K562 (cell line): ENCODE results near the gene LRRTM4.

Source experiments
- JUND ChIP-seq, 2 experiments: IDR thresholded peaks; 2 replicates in 1 of 2; 3 replicates in 1 of 2; pipeline ENCODE4 v1.6.1; 2011; ENCODE audit warnings: borderline replicate concordance in 2 of 2, low read depth in 2 of 2, low read length in 2 of 2, improper control_type of control experiment in 1 of 2, missing biosample characterization in 1 of 2, missing genetic modification characterization in 1 of 2, missing genetic modification reagents in 1 of 2
- ZNF274 ChIP-seq: IDR thresholded peaks from 2 replicates; pipeline ENCODE4 v1.6.1; 2011; ENCODE audit warnings: low read depth, mild to moderate bottlenecking, low read length, moderate library complexity, borderline replicate concordance

DNA sequence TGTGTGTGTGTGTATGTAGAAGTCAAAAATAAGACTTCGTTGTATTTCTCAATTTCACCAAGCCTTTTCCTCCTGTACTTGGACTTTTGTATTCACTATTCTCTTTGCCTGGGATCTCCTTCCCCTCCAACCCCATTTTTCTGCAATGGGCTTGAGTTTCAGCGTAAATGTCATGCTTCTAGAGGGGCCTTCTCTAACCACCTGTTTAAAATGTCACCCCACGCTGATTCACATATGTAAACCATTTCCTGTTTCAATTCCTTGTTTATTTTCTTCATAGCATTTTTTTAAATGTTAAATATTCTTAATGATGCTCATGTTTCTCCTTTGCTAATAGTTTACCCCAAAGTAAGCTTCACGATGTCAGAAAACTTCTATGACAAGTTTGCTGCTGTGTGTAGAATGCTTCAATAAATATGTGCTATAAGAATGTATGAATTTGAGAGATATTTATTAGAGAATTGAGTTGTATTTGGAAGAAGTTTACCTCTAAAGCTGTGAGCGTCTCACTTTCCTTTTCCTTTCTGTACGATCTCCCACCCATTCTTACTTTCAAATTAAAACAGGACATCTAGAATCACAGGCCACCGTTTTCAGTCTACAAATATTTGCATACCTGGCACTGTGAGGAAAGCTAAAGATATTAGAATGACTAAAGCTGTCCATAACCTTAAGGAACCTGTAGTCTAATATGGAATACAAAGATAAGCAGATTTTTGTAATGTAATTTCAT, 762.4 kb downstream of the LRRTM4 start:
- TF ChIP-seq ZNF274 = no peak
- TF ChIP-seq JUND (IDR thresholded peaks at IDR 0.05; ENCODE audit: borderline replicate concordance, low read depth, low read length) = no peak
- no peak for TF ChIP-seq JUND (tag; IDR thresholded peaks at IDR 0.05; ENCODE audit: borderline replicate concordance, low read depth, low read length)
